LNCAP (cell line): ENCODE measurements around the gene FAM170A.

Experiments
- TF ChIP-seq, protein P1 (sequence below): fragments of 450-650 bp; IDR thresholded peaks from 2 replicates; pipeline ENCODE4 v1.5.1; 2017; ENCODE audit warnings: mild to moderate bottlenecking

Gene FAM170A

GRCh38 chr5:119626086-119626485, 3.3 kb upstream of the FAM170A start:
- TF ChIP-seq, protein P1, sequence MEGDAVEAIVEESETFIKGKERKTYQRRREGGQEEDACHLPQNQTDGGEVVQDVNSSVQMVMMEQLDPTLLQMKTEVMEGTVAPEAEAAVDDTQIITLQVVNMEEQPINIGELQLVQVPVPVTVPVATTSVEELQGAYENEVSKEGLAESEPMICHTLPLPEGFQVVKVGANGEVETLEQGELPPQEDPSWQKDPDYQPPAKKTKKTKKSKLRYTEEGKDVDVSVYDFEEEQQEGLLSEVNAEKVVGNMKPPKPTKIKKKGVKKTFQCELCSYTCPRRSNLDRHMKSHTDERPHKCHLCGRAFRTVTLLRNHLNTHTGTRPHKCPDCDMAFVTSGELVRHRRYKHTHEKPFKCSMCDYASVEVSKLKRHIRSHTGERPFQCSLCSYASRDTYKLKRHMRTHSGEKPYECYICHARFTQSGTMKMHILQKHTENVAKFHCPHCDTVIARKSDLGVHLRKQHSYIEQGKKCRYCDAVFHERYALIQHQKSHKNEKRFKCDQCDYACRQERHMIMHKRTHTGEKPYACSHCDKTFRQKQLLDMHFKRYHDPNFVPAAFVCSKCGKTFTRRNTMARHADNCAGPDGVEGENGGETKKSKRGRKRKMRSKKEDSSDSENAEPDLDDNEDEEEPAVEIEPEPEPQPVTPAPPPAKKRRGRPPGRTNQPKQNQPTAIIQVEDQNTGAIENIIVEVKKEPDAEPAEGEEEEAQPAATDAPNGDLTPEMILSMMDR, result no peak

DNA sequence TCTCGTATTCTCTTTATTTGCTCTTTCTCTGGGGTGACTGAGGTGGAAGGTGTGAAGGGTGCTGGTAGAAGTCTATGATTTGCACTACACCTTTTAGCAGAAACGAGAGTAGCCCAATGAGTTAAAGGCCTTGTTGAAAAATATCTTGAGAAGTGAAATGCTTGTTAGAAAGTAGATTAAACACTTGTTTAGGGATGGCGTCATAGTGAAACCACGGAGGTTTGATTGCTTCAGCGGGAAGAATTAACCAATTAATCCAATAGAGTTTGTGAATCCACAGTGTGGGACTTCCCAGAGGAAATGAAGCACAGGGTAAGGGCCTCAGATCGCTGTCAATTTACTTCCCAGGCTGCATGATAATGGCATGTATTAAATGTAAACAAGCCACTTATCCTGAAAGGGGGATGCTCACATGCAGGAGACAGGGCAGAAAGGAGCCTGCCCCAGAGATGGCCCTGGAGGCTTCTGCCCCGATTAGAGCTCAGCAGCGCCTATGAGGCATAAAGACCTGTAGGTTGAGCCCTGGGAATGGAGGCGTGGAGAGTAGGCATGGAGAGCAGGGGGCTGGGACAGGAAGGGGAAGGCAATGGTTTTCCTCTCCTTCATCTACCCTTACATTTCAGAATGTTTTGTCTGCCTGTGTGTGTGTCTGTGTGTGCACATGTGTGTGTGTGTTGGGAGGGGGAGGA, 1.5 kb downstream of the FAM170A start:
- TF ChIP-seq, protein P1, result no peak

DNA sequence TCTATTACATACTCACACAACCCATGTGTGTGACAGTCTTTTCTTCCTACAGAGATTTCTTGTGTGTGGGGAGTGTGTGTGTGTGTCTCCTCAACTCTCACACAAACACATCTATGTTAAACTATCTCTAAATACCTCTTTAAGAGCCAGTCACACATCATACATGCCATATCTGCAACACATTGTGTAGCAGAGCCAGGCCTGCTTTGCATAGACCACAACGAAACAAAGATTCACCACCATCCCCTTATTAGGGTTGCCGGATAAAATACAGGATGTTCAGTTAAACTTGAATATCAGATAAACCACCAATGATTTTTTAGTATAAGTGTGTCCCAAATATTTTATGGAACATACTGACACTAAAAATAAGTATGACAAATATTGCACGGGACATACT, 2.3 kb downstream of the FAM170A start:
- TF ChIP-seq, protein P1, result no peak

- TF ChIP-seq, protein P1, result no peak
Observed at GRCh38 chr5:119651486-119651885, 22.1 kb downstream of the FAM170A start.

DNA sequence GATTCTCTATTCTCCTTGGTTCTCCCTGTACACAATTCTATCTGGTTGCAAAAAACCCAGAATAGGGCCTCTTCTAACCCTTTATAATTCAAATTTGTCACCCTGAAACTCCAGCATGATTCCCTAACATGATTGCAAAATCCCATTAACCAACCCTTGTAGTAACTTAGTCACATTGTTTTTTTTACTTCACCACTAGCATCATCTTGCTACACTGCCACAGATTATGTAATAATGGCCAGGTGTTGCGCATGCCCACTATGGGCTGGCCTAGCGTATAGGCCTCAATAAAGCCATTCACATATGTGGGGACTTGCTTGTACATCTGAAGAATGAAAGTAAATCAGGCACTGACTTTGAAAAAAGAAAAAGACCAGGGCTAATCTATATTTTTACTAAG, 25.7 kb downstream of the FAM170A start:
- TF ChIP-seq, protein P1, result no peak

DNA sequence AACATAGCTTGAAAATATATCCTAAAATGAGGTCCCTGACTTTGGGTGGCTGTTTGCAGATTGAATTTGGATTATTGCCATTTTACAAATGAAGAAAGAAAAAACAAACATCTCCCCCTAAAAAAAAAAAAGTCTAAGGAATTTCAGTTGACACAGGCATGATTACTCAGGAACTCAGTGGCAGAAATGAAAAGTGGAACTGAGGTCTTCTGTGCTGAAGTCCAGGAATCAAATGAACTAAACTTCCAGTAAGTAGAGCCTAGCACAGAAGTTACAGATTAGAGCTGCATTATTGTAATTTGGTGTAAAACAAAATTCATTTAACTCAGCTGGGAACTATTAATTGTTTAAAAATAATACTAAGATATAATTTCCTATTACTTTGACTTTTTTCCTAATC, 26.7 kb downstream of the FAM170A start:
- TF ChIP-seq, protein P1, result no peak

GRCh38 chr5:119666542-119666941, 37.2 kb downstream of the FAM170A start:
- TF ChIP-seq, protein P1, result no peak
